Neural cell (in vitro differentiated cells): ENCODE data around the gene OPRL1. TPM values are rescaled to one million over a fixed set of nuclear protein-coding genes. Genes with fewer than 3 reads are reported as not detected.

ENCODE experiments used
- H2AFZ ChIP-seq: fragments of 200-600, 300-800 bp; sonication (generic), shearing (Covaris generic); 2 replicates; pipeline ENCODE4 v1.6.0; 2014; ENCODE audit warnings: low read depth, mild to moderate bottlenecking, antibody characterized with exemption, low read length, moderate library complexity
- H3F3A ChIP-seq: fragments of 200-600 bp; shearing (Covaris generic); 2 replicates; pipeline ENCODE4 v1.6.1; 2016; ENCODE audit warnings: mild to moderate bottlenecking, moderate library complexity, mixed read lengths, antibody characterized with exemption, low read length; ENCODE audit not compliant: insufficient read depth, poor library complexity, severe bottlenecking
- H3K27ac ChIP-seq: fragments of 200-600, 300-800 bp; sonication (generic), shearing (Covaris generic); 2 replicates; pipeline ENCODE4 v1.5.1; 2014; ENCODE audit warnings: mild to moderate bottlenecking, low read length, moderate library complexity
- H3K27me3 ChIP-seq: fragments of 300-800, 200-600 bp; sonication (generic), shearing (Covaris generic); 2 replicates; pipeline ENCODE4 v1.6.0; 2014; ENCODE audit warnings: mild to moderate bottlenecking, low read depth, low read length, moderate library complexity; ENCODE audit not compliant: insufficient read depth
- H3K36me3 ChIP-seq: fragments of 300-800, 200-600 bp; sonication (generic), shearing (Covaris generic); 2 replicates; pipeline ENCODE4 v1.5.1; 2014; ENCODE audit warnings: mild to moderate bottlenecking, antibody characterized with exemption, low read length, moderate library complexity; ENCODE audit not compliant: insufficient read depth
- H3K4me2 ChIP-seq: fragments of 300-800, 200-600 bp; sonication (generic), shearing (Covaris generic); 2 replicates; pipeline ENCODE4 v1.6.0; 2014; ENCODE audit warnings: mild to moderate bottlenecking, low read length
- H3K4me3 ChIP-seq: fragments of 300-800, 200-600 bp; sonication (generic), shearing (Covaris generic); 2 replicates; pipeline ENCODE4 v1.5.1; 2014; ENCODE audit warnings: mild to moderate bottlenecking, low read length, moderate library complexity
- H3K79me2 ChIP-seq: fragments of 200-600 bp; shearing (Covaris generic); replicated peaks from 2 replicates; pipeline ENCODE4 v1.6.0; 2014; ENCODE audit warnings: mild to moderate bottlenecking, low read length, moderate library complexity; ENCODE audit not compliant: insufficient read depth
- H3K9ac ChIP-seq: fragments of 300-800, 200-600 bp; sonication (generic), shearing (Covaris generic); 2 replicates; pipeline ENCODE4 v1.6.1; 2016; ENCODE audit warnings: mild to moderate bottlenecking, low read length, mixed read lengths
- H3K9me2 ChIP-seq: fragments of 200-600 bp; shearing (Covaris generic); 2 replicates; pipeline ENCODE4 v1.6.1; 2016; ENCODE audit warnings: mild to moderate bottlenecking, low read length, mixed read lengths; ENCODE audit not compliant: insufficient read depth
- H3K9me3 ChIP-seq: fragments of 200-600, 300-800 bp; sonication (generic), shearing (Covaris generic); 2 replicates; pipeline ENCODE4 v1.6.1; 2016; ENCODE audit warnings: mild to moderate bottlenecking, mixed run types, low read length, moderate library complexity, mixed read lengths
- H4K20me1 ChIP-seq: fragments of 200-600 bp; shearing (Covaris generic); 2 replicates; pipeline ENCODE4 v1.6.1; 2016; ENCODE audit warnings: mild to moderate bottlenecking, mixed run types; ENCODE audit not compliant: insufficient read depth
- CTCF ChIP-seq: fragments of 450-650 bp; IDR thresholded peaks from 2 replicates; pipeline ENCODE4 v1.5.1; 2014; ENCODE audit warnings: antibody characterized with exemption, mild to moderate bottlenecking, moderate library complexity; ENCODE audit not compliant: poor library complexity, severe bottlenecking
- EP300 ChIP-seq: fragments of 450-650 bp; conservative IDR thresholded peaks from 2 replicates; pipeline ENCODE4 v1.6.1; 2014; ENCODE audit warnings: antibody characterized with exemption, mild to moderate bottlenecking, moderate library complexity; ENCODE audit not compliant: poor library complexity, severe bottlenecking
- EZH2 ChIP-seq: fragments of 200-600, 300-800 bp; shearing (Covaris generic), sonication (generic); IDR thresholded peaks from 2 replicates; pipeline ENCODE4 v1.6.1; 2014; ENCODE audit warnings: antibody characterized with exemption, low read length, borderline replicate concordance, mild to moderate bottlenecking; ENCODE audit not compliant: insufficient read depth, poor library complexity, severe bottlenecking
- MXI1 ChIP-seq: fragments of 450-650 bp; conservative IDR thresholded peaks from 2 replicates; pipeline ENCODE4 v1.6.1; 2014; ENCODE audit warnings: antibody characterized with exemption, mild to moderate bottlenecking; ENCODE audit not compliant: poor library complexity, severe bottlenecking
- POLR2AphosphoS5 ChIP-seq: IDR thresholded peaks from 2 replicates; pipeline ENCODE4 v1.6.1; 2012
- RAD21 ChIP-seq: fragments of 450-650 bp; conservative IDR thresholded peaks from 2 replicates; pipeline ENCODE4 v1.6.1; 2014; ENCODE audit warnings: antibody characterized with exemption, mild to moderate bottlenecking, moderate library complexity
- SMC3 ChIP-seq: fragments of 450-650 bp; conservative IDR thresholded peaks from 2 replicates; pipeline ENCODE4 v1.6.1; 2014; ENCODE audit warnings: antibody characterized with exemption, mild to moderate bottlenecking, moderate library complexity; ENCODE audit not compliant: poor library complexity
- TAF1 ChIP-seq: IDR thresholded peaks from 2 replicates; pipeline ENCODE4 v1.6.1; 2012; ENCODE audit warnings: low read depth
- polyA plus RNA-seq: library from polyadenylated mRNA; depleted of rRNA; stranded (reverse); fragments of >200 nt; gene quantifications from 2 replicates; pipeline ENCODE4 v1.2.3, GENCODE V29; 2014
- TF ChIP-seq, protein P1 (sequence below): IDR thresholded peaks from 2 replicates; pipeline ENCODE4 v1.6.1; 2012; ENCODE audit warnings: borderline replicate concordance

Gene OPRL1
- polyA plus RNA-seq, 1 donor from 2014 or later = 18.3 TPM

DNA sequence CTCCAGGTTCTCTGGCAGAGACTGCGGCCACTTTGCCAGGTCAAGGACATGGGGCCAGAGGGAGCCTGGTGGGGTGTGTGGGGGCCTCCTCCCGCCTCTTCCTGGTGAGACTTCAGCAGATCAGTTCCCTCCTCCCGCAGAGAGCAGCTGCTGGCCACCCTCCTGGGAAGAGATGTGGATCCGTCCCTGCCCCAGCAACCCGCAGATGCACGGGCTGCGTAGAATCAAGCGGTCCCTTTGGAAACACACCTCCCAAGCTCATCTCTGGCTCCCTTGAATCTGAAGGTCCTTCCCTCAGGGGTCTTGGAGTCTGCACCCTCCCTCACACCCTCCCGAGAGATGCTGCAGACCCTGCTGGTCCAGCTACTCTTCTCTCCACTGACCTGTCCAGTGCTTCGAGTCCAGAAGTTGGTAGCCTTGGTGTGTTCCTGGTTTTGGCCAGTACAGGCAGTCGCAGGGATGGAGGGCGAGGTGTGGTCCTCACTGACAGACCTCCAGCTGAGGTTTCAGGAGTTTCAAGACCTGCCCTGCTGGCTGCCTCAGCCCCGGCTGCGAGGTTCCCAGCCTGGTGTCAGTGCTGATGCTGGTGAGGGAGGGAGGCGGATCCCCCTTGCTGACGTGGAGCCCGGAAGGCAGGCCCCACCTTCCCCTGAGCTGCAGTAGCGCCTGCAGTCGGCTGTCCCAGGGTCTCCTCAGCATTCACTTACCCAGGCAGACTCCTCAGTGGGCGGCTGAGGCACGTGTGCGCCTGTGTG, 27.3 kb downstream of the OPRL1 start, which contains the start of gene NPBWR2:
Gene NPBWR2 (minus strand): TSS at position 585 of the 755 bp plus-strand sequence. CDS start 734 bp downstream, outside the sequence.
- Histone ChIP-seq H3K9me2 (no peaks in the 10 kb centered on the region), H3K4me2 (no peak within 1 kb of the TSS), H3K36me3 (no peaks in the 10 kb centered on the region), H3K27ac (no peak within 1 kb of the TSS), H3K4me3 (no peak within 1 kb of the TSS), H2AFZ (no peak within 1 kb of the TSS), H3K9me3 (no peaks in the 10 kb centered on the region), H3F3A (no peaks in the 10 kb centered on the region), H4K20me1 (no peaks in the 10 kb centered on the region), H3K27me3 (no peaks in the 10 kb centered on the region), H3K9ac (no peak within 1 kb of the TSS), H3K79me2 (no peaks in the 10 kb centered on the region)
- TF ChIP-seq EP300 (no peak), MXI1 (no peak), POLR2AphosphoS5 (no peak), EZH2 (no peak), TAF1 (no peak)
- TF ChIP-seq, protein P1, sequence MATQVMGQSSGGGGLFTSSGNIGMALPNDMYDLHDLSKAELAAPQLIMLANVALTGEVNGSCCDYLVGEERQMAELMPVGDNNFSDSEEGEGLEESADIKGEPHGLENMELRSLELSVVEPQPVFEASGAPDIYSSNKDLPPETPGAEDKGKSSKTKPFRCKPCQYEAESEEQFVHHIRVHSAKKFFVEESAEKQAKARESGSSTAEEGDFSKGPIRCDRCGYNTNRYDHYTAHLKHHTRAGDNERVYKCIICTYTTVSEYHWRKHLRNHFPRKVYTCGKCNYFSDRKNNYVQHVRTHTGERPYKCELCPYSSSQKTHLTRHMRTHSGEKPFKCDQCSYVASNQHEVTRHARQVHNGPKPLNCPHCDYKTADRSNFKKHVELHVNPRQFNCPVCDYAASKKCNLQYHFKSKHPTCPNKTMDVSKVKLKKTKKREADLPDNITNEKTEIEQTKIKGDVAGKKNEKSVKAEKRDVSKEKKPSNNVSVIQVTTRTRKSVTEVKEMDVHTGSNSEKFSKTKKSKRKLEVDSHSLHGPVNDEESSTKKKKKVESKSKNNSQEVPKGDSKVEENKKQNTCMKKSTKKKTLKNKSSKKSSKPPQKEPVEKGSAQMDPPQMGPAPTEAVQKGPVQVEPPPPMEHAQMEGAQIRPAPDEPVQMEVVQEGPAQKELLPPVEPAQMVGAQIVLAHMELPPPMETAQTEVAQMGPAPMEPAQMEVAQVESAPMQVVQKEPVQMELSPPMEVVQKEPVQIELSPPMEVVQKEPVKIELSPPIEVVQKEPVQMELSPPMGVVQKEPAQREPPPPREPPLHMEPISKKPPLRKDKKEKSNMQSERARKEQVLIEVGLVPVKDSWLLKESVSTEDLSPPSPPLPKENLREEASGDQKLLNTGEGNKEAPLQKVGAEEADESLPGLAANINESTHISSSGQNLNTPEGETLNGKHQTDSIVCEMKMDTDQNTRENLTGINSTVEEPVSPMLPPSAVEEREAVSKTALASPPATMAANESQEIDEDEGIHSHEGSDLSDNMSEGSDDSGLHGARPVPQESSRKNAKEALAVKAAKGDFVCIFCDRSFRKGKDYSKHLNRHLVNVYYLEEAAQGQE = no peak

DNA sequence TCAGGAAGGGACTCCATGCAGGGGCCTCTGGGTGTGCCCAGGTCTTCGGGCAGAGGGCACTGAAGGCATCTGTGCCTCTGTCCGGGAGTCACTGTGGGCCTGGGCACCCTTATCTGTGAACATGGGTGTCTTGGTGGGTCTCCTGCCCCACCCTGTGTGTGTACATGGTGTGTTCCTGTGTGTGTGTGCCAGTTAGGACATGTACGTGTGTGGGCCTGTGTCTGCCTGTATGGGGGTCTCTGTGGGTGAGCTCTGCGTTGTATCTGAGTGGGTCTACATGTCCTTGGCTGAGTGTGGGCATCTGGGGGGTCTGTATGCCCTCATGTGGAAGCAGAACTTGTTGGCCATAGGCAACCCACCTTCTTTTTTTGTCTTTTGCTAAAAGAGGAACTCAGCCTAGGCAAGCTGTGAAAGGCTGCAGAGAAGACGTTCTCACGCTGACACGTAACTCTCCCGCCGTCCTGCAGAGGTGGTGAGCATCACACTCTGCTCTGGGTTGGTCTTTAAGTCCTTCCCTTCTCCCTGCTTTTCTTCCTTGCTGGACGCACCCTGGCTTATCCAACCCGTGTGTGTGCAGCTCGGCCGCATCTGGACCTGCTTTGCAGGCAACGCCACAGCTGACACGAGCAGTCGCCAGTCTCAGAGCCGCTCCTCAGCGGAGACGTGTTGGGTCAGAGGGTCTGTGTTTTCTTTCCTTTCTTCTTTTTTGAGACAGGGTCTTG, 28.0 kb downstream of the OPRL1 start:
- no peaks in the 10 kb centered on the region for H3K27me3 ChIP-seq
- no peak overlapping the region for H3K4me3 ChIP-seq
- H4K20me1 ChIP-seq = no peaks in the 10 kb centered on the region
- H3K79me2 ChIP-seq = no peaks in the 10 kb centered on the region
- TF ChIP-seq SMC3 = no peak
- TF ChIP-seq MXI1 = no peak
- no peak for TF ChIP-seq CTCF
- TF ChIP-seq EZH2 = no peak
- TF ChIP-seq, protein P1 = no peak
- no peak for TF ChIP-seq EP300
- TF ChIP-seq POLR2AphosphoS5 = no peak
- TF ChIP-seq TAF1 = no peak
- no peak for TF ChIP-seq RAD21
- no peak overlapping the region for H3K4me2 ChIP-seq
- H3K36me3 ChIP-seq = no peaks in the 10 kb centered on the region
- no peaks in the 10 kb centered on the region for H3K9me2 ChIP-seq
- H3K9ac ChIP-seq = no peak overlapping the region
- H2AFZ ChIP-seq = no peak overlapping the region
- no peaks in the 10 kb centered on the region for H3K9me3 ChIP-seq
- H3K27ac ChIP-seq = no peak overlapping the region
- no peaks in the 10 kb centered on the region for H3F3A ChIP-seq
